ENCODE results near the gene TBC1D7.

DNA sequence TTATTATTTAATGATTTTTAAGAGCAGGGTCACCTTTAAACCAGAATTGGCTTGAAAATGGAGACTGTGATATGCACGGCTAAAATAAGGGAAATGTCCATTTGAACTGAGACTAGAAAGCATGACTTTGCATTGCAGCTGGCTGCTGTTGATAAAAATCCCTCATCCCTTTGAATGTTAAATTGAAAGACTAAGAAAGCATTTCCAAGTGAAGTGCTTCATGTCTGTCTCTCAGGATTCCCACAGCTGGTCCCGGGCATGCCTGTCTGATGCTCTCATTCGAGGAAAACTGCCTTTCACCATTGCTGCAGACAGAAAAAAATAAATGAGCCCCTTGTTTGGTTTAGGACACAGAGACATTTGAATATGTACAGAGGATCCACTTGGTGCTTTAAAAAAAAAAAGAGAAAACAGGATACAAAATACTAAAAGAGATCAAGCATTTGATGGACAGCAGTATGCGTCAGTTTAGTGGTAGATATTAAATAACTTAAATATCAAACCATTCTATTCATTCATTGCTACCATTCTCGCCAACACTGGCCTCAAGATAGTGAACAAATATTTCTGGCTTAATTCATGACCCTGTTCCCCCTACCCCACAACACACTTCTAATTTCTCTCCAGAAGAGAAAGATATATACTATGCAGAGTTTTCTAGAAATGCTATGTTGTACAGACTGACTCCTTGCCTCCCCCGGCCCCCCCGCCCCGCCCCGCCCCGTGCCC is 55.0 kb downstream of the TBC1D7 start:
- no peak for TF ChIP-seq SMC3 (IDR thresholded peaks at IDR 0.05; ENCODE audit: low read depth, low read length)
- TF ChIP-seq POLR2A (IDR thresholded peaks at IDR 0.05; ENCODE audit: low read depth, low read length): no peak
- TF ChIP-seq, protein P1, sequence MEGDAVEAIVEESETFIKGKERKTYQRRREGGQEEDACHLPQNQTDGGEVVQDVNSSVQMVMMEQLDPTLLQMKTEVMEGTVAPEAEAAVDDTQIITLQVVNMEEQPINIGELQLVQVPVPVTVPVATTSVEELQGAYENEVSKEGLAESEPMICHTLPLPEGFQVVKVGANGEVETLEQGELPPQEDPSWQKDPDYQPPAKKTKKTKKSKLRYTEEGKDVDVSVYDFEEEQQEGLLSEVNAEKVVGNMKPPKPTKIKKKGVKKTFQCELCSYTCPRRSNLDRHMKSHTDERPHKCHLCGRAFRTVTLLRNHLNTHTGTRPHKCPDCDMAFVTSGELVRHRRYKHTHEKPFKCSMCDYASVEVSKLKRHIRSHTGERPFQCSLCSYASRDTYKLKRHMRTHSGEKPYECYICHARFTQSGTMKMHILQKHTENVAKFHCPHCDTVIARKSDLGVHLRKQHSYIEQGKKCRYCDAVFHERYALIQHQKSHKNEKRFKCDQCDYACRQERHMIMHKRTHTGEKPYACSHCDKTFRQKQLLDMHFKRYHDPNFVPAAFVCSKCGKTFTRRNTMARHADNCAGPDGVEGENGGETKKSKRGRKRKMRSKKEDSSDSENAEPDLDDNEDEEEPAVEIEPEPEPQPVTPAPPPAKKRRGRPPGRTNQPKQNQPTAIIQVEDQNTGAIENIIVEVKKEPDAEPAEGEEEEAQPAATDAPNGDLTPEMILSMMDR (conservative IDR thresholded peaks at IDR 0.05; ENCODE audit: low read depth, low read length): no peak
- no peak for TF ChIP-seq RAD21 (IDR thresholded peaks at IDR 0.05; ENCODE audit: low read length)
- no peak for TF ChIP-seq MXI1 (IDR thresholded peaks at IDR 0.05; ENCODE audit: borderline replicate concordance, low read depth, low read length)
- no peak for TF ChIP-seq MAZ (IDR thresholded peaks at IDR 0.05; ENCODE audit: borderline replicate concordance, low read depth, low read length)
- TF ChIP-seq, protein P2, sequence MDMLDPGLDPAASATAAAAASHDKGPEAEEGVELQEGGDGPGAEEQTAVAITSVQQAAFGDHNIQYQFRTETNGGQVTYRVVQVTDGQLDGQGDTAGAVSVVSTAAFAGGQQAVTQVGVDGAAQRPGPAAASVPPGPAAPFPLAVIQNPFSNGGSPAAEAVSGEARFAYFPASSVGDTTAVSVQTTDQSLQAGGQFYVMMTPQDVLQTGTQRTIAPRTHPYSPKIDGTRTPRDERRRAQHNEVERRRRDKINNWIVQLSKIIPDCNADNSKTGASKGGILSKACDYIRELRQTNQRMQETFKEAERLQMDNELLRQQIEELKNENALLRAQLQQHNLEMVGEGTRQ (IDR thresholded peaks at IDR 0.05; ENCODE audit: low read depth, low read length): no peak
- TF ChIP-seq MAFK (IDR thresholded peaks at IDR 0.05; ENCODE audit: low read depth, low read length): no peak
- no peak for TF ChIP-seq CEBPB (IDR thresholded peaks at IDR 0.05; ENCODE audit: low read depth, low read length)
